ENCODE results near the gene GMPR2.
A peak's percentile ranks its signal among the peaks of the same experiment; 100 is the strongest.
"Not testable (repeated sequence)": the region's sequence is repeated elsewhere in the genome, so short reads cannot be mapped to it uniquely, and the experiment has no call there.

Gene GMPR2

DNA sequence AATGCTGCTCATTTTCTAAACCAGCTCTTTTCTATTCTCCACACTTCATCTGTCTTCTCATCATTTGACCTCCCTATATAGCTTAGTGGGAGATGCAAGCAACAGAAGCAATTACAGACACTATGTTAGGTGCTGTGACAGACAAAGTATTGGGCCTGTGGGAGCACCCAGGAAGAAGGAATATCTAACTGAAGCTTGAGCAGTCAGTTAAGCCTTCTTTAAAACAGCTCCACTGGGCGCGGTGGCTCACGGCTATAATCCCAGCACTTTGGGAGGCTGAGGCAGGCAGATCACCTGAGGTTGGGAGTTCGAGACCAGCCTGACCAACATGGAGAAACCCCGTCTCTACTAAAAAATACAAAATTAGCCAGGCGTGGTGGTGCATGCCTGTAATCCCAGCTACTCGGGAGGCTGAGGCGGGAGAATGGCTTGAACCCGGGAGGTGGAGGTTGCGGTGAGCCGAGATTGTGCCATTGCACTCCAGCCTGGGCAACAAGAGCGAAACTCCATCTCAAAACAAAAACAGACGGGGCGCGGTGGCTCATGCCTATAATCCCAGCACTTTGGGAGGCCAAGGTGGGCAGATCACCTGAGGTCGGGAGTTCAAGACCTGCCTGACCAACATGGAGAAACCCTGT, 29.4 kb upstream of the GMPR2 start:
- not testable (repeated sequence) for FAIRE-seq

DNA sequence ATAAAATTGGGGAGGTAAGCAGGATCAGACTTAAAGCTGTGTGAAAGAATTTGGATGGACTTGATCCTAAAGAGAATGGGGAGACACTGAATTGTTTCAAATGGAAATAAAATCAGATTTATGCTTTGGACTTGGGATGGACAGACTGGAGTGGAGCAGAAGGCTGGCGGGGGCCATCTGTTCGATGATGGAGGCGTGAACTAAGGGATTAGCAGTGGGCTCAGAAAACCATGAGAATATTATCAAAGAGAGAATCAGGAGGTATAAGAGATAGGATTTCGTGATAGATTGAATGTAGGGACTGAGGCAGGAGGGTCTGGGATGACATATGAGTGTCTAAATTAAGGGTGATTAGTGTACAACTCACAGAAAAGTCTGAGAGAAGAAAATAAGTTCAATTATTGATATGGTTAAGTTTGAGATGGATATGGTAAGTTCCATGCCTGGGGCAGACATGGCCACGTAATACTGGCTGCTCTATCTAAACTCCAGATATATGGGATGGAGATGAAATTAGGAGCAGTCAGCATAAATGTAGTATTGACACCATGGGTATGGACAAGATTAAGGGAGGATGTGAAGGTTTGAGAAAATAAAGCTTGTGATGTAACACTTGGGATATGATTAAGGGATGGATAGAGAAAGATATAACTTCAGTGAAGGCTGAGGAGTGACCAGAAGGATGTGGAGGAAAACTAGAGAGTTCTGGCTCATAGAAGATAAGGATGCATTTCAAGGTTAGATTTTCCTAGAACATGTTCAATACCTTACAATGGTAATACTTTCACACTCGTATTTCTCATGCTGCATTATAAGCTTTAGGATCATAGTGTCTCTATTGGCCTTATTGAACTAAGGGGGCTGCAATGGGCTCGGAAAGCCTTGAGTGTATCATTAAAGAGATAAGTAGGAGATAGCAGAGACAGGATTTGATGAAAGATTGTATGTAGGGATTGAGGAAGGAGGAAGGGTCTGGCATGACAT, 28.3 kb upstream of the GMPR2 start:
- no peak for FAIRE-seq

DNA sequence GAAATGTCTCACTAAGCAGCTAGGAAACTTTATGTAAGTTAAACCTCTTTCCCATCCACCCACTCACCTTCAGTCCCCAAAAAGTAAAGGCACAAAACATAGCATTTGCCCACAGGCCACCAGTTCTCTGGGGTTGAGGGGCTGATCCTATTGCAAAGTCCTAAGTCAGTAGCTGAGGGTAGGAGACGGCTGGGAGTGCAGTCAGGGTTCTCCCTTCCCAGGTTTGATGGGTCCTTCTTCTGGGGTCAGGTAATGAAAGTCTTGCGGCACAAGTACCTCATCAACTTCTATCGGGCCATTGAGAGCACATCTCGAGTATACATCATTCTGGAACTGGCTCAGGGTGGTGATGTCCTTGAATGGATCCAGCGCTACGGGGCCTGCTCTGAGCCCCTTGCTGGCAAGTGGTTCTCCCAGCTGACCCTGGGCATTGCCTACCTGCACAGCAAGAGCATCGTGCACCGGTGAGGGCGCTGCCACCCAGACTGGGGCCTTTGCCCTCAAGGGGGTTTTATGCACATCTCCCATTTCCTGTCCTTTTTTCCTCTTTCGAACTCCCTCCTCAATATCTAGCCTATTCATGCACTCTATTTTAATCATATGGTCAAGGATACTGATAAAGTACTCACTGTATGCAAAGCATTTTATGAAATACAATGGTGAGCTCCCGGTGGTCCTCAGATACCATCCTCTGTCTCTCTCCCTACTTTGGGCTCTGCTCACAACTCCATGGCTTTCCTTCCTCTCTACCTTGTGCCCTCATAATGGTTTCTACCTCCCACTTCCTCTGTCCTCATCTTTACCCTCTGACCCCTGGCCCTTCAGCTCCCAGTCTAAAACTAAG, 26.2 kb upstream of the GMPR2 start:
- no peak for FAIRE-seq

DNA sequence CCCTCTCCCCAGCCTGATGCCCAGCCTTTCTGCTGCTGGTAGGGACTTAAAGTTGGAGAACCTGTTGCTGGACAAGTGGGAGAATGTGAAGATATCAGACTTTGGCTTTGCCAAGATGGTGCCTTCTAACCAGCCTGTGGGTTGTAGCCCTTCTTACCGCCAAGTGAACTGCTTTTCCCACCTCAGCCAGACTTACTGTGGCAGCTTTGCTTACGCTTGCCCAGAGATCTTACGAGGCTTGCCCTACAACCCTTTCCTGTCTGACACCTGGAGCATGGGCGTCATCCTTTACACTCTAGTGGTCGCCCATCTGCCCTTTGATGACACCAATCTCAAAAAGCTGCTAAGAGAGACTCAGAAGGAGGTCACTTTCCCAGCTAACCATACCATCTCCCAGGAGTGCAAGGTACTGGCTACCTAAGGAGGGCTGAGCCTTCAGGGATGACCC, 25.6 kb upstream of the GMPR2 start:
- FAIRE-seq, result no peak

DNA sequence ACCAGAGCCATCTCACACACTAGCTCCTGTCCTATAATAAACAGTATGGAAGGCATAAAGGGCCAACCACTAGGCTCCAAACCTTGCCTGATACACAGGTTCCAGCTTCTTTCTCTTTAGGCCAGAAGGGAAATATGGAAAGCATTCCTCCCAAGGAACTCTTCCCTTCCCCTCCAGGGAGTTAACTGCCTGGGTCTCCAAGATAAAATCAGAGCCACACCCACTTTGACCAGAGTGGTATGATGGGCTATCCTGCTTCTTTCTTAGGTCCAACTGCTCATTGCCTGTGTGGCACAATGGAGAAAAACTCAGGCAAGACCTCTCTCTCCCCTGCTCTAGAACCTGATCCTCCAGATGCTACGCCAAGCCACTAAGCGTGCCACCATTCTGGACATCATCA, 25.1 kb upstream of the GMPR2 start:
- FAIRE-seq, result no peak

DNA sequence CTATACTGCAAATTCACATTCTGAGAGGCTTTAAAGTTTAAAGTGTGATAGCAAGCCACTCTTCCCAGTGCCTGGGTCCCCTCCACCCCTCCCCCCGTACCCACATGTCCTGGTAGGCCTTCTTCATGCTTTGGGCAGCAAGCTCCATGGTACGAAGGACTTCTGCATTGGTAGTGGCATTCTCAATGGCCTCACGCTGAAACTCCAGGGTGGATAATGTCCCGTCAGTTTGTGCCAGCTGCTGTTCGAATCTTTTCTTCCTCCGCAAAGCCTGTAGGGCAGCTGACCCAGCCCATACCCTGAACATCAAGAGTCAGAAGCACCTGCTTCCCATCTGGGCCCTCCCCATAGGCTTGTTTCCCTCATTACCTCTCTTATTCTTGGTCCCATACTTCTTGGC, 21.4 kb upstream of the GMPR2 start:
- no peak for FAIRE-seq

DNA sequence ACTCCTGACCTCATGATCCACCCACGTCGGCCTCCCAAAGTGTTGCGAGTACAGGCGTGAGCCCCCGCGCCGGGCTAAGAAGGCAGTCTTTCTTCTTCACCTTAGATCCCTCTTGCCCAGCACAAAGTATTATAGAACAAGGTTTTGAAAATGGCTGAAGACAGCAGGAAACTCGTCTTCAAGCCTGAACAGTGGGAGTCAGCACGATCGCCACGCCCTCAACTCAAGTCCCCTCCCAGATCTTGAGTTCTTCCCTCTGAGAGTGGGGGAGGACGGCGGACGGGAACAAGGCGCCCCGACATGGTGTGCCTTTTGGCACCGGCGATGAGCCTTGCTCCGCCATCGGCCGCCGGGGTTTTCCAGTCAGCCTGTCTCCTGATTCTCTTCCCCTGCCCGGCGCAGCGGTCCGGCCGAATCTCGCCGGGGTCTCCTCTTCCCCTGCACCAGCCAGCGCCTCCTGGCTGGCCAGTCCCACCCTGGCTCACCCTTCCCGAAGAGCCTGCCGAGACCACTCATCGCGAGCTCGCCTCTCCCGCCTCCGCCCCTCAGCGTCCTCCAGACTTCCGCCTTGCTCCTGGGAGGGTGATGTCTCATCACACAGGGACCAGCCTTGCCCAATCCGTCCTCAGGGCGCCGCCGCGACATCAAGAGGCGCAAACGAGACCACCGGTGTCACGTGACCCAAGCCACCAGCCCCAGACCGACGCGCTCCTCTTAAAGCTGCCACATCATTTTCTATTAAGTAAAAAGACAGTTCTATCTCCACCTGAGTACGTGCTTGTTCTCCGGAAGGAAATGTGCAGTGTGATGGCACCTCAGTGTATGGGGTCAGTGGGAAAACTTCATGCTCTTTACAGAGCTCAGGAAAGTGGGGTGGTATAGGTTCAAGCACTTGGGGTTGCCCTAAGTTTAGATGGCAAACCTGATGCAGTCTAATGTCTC, 19.5 kb upstream of the GMPR2 start, which contains the start of gene CHMP4A:
Gene CHMP4A, minus strand, starts transcription at position 565 of the 942 bp plus-strand sequence. Its CDS starts 49 bp downstream, at position 516.
- FAIRE-seq, result peak; percentile 58

DNA sequence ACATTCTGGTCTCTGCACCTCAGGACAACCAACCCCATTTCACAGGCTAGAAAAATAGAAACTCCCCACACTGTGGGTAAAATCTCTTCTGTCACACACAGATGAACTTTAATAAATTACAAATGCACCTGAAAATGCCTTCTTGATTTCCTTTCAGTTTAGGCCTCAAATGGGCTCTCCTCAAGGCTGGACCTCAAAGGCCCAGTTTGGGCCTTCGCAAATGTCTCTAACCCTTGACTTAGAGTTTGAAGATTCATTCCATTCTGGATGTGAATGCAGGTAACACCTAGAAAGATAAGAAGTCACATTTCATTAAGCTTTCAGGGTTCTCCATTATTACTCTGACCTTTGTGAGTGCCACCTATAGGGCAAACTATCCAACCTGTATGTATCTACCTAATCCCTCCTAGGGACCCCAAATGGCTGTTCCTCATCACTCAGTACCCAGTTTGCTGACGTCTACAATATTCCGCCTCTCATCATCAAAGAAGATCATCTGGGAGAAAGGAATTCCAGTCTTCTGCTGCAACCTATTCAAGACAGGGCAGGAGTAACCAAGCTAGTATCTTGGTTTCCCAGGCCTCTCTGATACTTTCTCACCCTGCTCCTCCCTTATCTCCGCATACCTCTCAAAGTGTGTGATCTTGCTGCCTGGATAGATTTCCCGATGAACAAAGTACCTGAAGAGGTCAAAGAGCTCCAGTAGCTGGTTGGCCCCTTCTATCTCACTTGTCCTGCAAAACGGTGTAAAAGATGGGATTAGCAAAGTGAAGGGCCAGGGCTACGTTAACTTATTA, 18.7 kb upstream of the GMPR2 start:
- FAIRE-seq, result no peak

DNA sequence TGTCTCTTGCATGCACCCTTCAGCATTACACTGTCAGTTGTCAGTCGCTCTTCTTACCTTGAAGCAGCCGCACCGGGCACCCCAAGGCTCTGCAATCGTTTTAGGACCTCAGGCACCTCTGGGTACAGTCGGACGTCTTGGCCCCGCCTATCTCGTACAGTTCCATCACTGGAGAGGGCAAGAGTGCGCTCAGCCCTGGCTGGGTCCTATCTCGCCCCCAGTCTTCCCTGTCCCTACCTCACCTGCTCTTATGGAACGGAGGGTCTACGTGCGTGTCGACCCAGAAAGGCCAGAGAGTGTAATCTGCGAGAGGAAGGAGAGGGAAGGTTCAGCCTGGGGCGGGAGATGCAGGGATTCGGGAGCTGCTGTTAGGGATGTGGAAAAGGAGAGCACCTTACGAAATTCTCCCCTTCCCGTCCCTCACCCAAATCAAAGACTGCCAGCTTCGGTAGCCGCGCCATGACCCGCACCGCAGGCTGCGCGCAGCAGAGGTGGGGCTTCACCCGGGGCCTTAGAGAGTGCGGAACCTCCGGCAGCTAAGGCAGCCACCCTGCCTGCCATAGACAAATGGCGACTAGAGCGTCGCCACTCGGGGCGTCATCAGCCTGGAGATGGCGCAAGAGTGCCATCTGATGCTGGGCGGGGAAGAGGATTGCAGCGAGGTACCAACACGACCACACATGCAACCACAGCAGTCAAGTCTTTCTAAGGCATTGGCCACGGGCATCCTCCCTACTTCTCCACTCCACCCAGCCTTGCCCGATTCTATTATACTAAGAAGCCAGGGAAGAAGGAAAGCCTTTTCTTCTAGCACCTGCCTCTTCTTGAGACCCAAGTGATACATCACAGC, 17.0 kb upstream of the GMPR2 start, which contains the start of gene MDP1:
Gene MDP1, minus strand, starts transcription at position 572 of the 850 bp plus-strand sequence. Its CDS starts 111 bp downstream, at position 461.
- FAIRE-seq, result no peak

DNA sequence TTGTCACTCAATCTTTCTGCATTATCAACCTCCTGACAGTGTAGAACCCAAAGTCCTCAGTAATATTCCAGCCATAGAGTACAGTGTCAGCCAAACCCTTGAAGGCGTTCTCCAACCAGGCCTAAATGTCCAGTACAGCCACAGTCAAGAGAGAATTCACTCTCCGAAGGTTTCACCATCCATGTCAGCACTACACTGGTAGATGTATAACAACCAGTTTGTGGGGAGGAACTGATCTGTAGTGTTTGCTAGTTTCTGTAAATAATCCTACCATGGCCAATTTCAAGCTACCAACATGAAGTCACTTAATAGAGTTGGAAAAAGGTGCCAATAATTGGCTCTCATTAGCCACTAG, 16.4 kb upstream of the GMPR2 start:
- no peak for FAIRE-seq

DNA sequence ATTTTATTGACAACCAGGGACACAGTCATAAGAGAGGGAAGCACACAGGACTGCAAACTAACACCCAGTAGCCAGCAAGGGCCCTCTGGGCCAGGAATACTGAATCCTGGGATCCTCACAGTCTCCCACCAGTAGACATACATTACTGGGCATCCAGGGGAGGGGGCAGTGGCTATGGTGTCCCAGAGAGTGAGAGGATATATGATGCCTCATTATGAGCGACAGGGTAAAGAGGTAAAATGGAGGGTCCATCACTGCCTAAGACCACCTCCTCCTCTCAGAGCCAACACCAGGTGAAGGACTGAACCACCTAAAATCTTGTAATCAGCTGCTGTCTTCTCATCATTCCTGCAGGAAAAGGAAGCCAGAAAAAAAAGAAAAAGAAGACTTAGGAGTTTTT, 15.9 kb upstream of the GMPR2 start:
- not testable (repeated sequence) for FAIRE-seq

DNA sequence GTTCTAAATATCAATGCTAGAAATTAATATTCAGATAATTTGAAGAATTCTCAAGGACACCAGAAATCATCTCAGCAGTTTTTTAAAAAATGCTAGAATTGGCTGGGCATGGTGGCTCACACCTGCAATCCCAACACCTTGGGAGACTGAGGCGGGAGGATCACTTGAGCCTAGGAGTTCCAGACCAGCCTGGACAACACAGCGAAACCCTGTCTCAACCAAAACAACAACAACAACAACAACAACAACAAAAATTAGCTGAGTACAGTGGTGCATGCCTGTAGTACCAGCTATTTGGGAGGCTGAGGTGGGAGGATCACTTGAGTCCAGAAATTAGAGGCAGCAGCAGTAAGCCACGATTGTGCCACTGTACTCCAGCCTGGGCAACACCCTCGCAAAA, 13.6 kb upstream of the GMPR2 start:
- FAIRE-seq, result no peak

DNA sequence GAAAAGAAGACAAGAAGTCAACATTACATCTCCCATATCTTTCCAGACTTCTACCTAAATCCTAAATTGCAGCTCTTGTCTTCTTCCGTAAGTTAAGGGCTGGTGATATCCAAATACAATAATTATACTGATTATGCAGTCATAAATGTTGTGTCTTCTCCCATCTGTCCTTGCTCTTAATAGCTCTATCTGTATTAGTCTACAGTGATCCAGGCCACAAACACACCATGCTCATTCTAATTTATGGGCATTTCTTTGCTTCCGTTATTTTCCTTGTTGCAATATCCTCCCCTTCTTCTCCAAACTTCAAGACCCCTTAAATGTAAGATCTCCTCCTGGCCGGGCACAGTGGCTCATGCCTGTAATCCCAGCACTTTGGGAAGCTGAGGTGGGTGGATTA, 13.2 kb upstream of the GMPR2 start:
- FAIRE-seq, result no peak

DNA sequence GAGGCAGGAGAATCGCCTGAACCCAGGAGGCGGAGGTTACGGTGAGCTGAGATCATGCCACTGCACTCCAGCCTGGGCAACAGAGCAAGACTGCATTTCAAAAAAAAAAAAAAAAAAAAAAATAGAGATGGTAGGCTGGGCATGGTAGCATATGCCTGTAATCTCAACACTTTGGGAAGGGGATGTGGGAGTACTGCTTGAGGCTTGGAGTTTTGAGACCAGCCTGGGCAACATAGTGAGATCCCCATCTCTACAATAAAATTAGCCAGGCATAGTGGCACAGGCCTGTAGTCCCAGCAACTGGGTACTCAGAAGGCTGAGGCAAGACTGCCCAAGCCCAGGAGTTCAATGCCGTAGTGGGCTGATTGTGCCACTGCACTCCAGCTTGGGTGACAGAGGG, 9.7 kb upstream of the GMPR2 start:
- not testable (repeated sequence) for FAIRE-seq

DNA sequence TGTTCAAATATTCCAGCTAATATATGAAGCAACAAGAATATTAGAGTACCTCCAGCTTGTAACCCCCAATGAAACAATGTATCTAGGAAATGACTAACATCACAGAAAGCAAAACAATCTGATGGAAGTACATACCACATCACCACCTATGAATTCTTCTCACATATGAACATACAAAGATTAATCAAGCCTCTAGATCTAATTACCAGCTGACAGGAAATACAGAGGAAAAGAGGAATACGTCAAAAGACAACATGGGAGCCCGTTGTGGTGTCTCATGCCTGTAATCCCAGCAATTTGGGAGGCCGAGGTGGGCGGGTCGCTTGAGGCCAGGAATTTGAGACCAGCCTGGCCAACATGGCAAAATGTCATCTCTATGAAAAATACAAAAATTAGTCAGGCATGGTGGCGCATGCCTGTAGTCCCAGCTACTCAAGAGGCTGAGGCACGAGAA, 8.1 kb upstream of the GMPR2 start:
- FAIRE-seq, result no peak

DNA sequence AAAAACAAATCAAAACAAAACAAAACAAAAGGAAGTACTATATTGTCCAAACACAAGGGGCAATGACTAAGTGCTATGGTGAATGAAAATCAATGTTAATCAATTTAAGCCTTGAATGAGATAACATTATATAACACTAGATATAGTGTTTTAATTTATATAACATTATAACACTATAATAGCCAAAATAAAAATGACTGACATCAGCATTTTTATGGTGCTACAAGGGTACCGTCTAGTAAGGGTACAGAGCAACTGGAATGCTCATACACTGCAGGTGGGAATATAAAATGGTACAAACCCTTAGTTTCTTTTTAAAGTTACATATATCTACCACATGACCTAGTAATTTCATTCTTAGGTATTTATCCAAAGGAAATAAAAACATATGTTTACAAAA, 6.3 kb upstream of the GMPR2 start:
- no peak for FAIRE-seq

DNA sequence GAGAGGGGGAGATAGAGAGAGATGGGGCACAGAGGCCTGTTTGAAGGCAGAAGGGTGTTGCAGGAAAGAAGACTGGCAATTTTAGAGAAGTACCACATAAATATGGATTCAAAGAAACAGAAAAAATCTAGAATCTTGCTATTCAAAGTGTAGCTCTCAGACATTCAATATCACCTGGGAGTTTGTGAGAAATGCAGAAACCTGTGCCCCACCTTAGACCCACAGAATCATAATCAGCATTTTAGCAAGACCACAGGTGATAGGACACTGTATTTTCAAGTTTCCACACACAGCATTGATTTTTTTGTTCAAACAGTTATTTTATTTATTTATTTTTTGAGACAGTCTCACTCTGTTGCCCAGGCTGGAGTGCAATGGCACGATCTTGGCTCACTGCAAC, 3.8 kb upstream of the GMPR2 start:
- FAIRE-seq, result no peak

DNA sequence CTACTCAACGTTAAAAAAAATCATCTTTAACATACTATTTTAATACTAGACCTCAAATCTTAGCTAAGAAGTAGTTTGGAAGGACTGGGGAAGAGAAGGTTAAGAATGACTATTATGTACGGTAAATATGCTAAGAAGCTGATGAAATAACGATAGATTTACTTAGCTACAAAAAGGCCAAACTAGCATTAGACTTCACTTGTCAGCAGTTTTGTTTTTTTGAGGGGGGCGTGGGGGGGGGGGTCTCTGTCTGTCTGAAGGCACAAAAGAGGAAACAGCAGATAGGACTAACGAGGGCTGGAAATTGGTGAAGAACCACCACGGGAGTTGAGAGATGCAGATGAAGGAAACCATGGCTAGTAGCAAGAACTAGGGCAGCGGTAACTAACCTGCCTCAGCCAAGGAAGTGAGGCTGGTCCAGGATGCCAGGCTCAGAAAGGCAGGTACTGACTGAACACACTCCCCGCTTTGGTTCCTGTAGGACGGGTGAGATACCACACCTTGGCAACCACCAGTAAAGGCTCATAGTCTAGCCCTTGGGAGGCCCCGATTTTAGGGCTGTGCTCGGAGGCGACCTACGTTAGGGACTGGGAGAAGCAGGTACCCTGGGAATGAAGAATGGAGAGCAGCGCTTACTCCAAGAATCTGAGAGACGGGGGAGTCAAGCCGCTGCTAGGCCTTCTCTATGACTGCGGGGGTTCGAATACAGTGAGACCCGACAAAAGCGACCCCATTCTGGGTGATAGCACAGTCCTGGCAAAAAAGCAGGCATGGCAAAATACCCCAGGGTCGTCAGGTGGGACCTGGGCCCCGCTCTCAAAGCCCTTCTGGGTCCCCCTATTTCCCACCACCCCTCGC, 1.2 kb upstream of the GMPR2 start:
- no peak for FAIRE-seq

DNA sequence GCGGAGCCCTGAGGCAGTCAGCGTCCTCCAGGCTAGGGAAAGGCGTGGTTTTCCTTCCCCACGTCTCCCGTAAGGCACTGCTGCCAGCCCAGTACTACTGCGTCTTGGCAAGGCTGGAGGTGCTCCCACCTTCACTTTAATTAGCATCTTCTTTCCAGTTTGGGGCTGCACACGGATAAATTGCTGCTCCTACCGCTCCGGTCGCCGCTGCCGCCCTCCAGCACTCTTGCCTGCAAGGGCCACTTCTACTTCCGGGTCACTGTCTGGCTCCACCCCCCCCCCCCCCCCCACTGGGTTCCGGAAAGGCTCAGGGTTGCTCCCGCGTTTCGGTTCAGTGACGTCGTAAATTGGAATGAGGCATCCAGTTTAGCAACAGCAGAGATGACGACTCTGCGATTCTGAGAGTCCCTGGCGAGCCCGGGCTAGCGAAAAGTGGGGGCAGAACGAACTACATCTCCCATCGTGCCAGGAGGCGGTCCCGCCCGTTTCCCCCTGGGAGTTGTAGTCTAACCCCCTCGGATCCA, 546 bp upstream of the GMPR2 start, which contains the start of gene NEDD8:
Gene NEDD8, minus strand, starts transcription at position 247 of the 524 bp plus-strand sequence. Its CDS starts 100 bp downstream, at position 147.
- FAIRE-seq, result no peak
